A549 (cell line): ENCODE measurements around the gene PRDM15. TPM values are rescaled to one million over a fixed set of nuclear protein-coding genes. Genes with fewer than 3 reads are reported as not detected.

Experiments used
- ATAC-seq, 2 experiments: fragments of 200-7000 bp in 1 of 2; fragments of >200 bp in 1 of 2; cut with Nextera tagmentation in 1 of 2; cut with Tn5 transposase in 1 of 2; 3 replicates each; pipeline versions ENCODE4 v1.8.0 to v1.9.1; 2018 to 2020; ENCODE audit warnings: mild to moderate bottlenecking in 1 of 2, moderate library complexity in 1 of 2
- CTCF ChIA-PET: fragments of 300-600 bp; sonication (Branson Sonifier 250); formaldehyde crosslinking; extraction: SDS; loops from one replicate; lab custom pipeline; 2021; ENCODE audit warnings: antibody characterized with exemption, inconsistent platforms; lab: Yijun Ruan, JAX
- POLR2A ChIA-PET: fragments of 350-600 bp; formaldehyde crosslinking; extraction: SDS; loops from one replicate; lab custom pipeline; 2021; ENCODE audit warnings: antibody characterized with exemption, inconsistent platforms; lab: Yijun Ruan, JAX
- DNase-seq, 2 experiments: peaks; one replicate each; pipeline versions ENCODE4 v3.0.0 to v3.0.0-alpha.2; 2011 to 2016; ENCODE audit warnings: low read depth in 1 of 2, low spot score in 1 of 2
- FAIRE-seq: peaks from 2 replicates; lab custom pipeline; 2011; peaks lifted over from hg19 to GRCh38; lab: Jason Lieb, UNC
- H3K27ac ChIP-seq, 2 experiments: fragments of >200 bp; sonication (Bioruptor Twin); formaldehyde crosslinking; 3 replicates each; pipeline ENCODE4 v1.5.1; 2016 to 2017
- H3K4me1 ChIP-seq: fragments of >200 bp; sonication (Bioruptor Twin); formaldehyde crosslinking; 3 replicates; pipeline ENCODE4 v1.6.1; 2016
- H3K4me2 ChIP-seq: fragments of >200 bp; sonication (Bioruptor Twin); formaldehyde crosslinking; 3 replicates; pipeline ENCODE4 v1.6.1; 2016
- H3K4me3 ChIP-seq: fragments of >200 bp; sonication (Bioruptor Twin); formaldehyde crosslinking; 3 replicates; pipeline ENCODE4 v1.5.1; 2016
- H3K9me3 ChIP-seq: fragments of >200 bp; sonication (Bioruptor Twin); formaldehyde crosslinking; 3 replicates; pipeline ENCODE4 v1.6.1; 2016
- CEBPB ChIP-seq, 2 experiments: fragments of >200 bp in 1 of 2; sonication (Bioruptor Twin) in 1 of 2; formaldehyde crosslinking in 1 of 2; IDR thresholded peaks; 2 replicates each; pipeline ENCODE4 v1.6.1; 2012 to 2016
- CHD4 ChIP-seq: fragments of 200-600 bp; sonication (generic); IDR thresholded peaks from 2 replicates; pipeline ENCODE4 v1.6.1; 2016; ENCODE audit warnings: antibody characterized with exemption, mild to moderate bottlenecking, borderline replicate concordance
- EHF ChIP-seq: fragments of 250-450 bp; sonication (Bioruptor Pico); IDR thresholded peaks from 2 replicates; pipeline ENCODE4 v1.5.0; 2020; ENCODE audit warnings: mild to moderate bottlenecking
- EHMT2 ChIP-seq: fragments of 200-600 bp; sonication (generic); IDR thresholded peaks from 2 replicates; pipeline ENCODE4 v1.6.1; 2016; ENCODE audit warnings: antibody characterized with exemption, low read depth, mild to moderate bottlenecking, moderate library complexity
- FOSB ChIP-seq: fragments of 250-450 bp; sonication (Bioruptor Pico); IDR thresholded peaks from 2 replicates; pipeline ENCODE4 v1.5.0; 2020; ENCODE audit warnings: mild to moderate bottlenecking, moderate library complexity
- HDAC2 ChIP-seq: fragments of 200-600 bp; sonication (generic); IDR thresholded peaks from 2 replicates; pipeline ENCODE4 v1.6.1; 2016
- HES2 ChIP-seq: fragments of >200 bp; sonication (Bioruptor Twin); formaldehyde crosslinking; IDR thresholded peaks from 2 replicates; pipeline ENCODE4 v1.6.1; 2016
- HEYL ChIP-seq: fragments of 250-450 bp; sonication (Bioruptor Pico); IDR thresholded peaks from 2 replicates; pipeline ENCODE4 v1.8.0; 2021; ENCODE audit warnings: mild to moderate bottlenecking, moderate library complexity
- HOXB13 ChIP-seq: fragments of 250-450 bp; sonication (Bioruptor Pico); IDR thresholded peaks from 2 replicates; pipeline ENCODE4 v1.5.0; 2020; ENCODE audit warnings: low read depth, mild to moderate bottlenecking, moderate library complexity
- MYC ChIP-seq: IDR thresholded peaks from 2 replicates; pipeline ENCODE4 v1.6.1; 2012; ENCODE audit warnings: mild to moderate bottlenecking, inconsistent platforms, low read length, improper control_type of control experiment, borderline replicate concordance
- NFE2L2 ChIP-seq: fragments of 150-350 bp; conservative IDR thresholded peaks from 2 replicates; pipeline ENCODE4 v1.6.1; 2014; ENCODE audit warnings: low read length
- NR3C1 ChIP-seq: fragments of >200 bp; sonication (Bioruptor Twin); formaldehyde crosslinking; IDR thresholded peaks from 3 replicates; pipeline ENCODE4 v1.6.1; 2017
- PHF8 ChIP-seq: fragments of 200-600 bp; sonication (generic); IDR thresholded peaks from 2 replicates; pipeline ENCODE4 v1.6.1; 2016; ENCODE audit warnings: low read depth, mild to moderate bottlenecking, antibody characterized with exemption, moderate library complexity, borderline replicate concordance
- RAD21 ChIP-seq, 2 experiments: fragments of >200 bp in 1 of 2; sonication (Bioruptor Twin) in 1 of 2; formaldehyde crosslinking in 1 of 2; IDR thresholded peaks in 1 of 2; conservative IDR thresholded peaks in 1 of 2; 2 replicates in 1 of 2; 3 replicates in 1 of 2; pipeline ENCODE4 v1.6.1; 2012 to 2018; ENCODE audit warnings: inconsistent platforms in 1 of 2
- RARB ChIP-seq: fragments of 250-450 bp; sonication (Bioruptor Pico); IDR thresholded peaks from 2 replicates; pipeline ENCODE4 v1.8.0; 2021; ENCODE audit warnings: mild to moderate bottlenecking, moderate library complexity
- RCOR1 ChIP-seq: fragments of 150-350 bp; IDR thresholded peaks from 2 replicates; pipeline ENCODE4 v1.6.1; 2014; ENCODE audit warnings: antibody characterized with exemption, low read length, low read depth
- REST ChIP-seq: fragments of 200-600 bp; sonication (generic); IDR thresholded peaks from 2 replicates; pipeline ENCODE4 v1.6.1; 2016; ENCODE audit warnings: antibody characterized with exemption, mild to moderate bottlenecking, moderate library complexity
- TFCP2L1 ChIP-seq: fragments of 250-450 bp; sonication (Bioruptor Pico); IDR thresholded peaks from 2 replicates; pipeline ENCODE4 v1.5.0; 2021; ENCODE audit warnings: mild to moderate bottlenecking
- TP53 ChIP-seq: fragments of 250-450 bp; sonication (Bioruptor Pico); IDR thresholded peaks from 2 replicates; pipeline ENCODE4 v1.5.0; 2021; ENCODE audit warnings: mild to moderate bottlenecking, moderate library complexity
- ZC3H11A ChIP-seq: fragments of 450-650 bp; IDR thresholded peaks from 2 replicates; pipeline ENCODE4 v1.6.1; 2014; ENCODE audit warnings: antibody characterized with exemption, mild to moderate bottlenecking
- ZFP36 ChIP-seq: fragments of 450-650 bp; IDR thresholded peaks from 2 replicates; pipeline ENCODE4 v1.6.1; 2014; ENCODE audit warnings: borderline replicate concordance; ENCODE audit not compliant: partially characterized antibody
- WGBS: methylation state at CpG from one replicate; pipeline ENCODE4 v1.1.6; 2017; ENCODE audit errors: missing lambda C conversion rate; 5-methylcytosine and 5-hydroxymethylcytosine counted together
- polyA plus RNA-seq, 4 experiments: library from polyadenylated mRNA; depleted of rRNA in 3 of 4; stranded (reverse); fragments of >200 nt; fragmentation: RNase III in 1 of 4; extraction: RNeasy Plus Mini Kit Qiagen cat#74134 plus additional on column Dnase treatment in 1 of 4; gene quantifications; 2 replicates in 3 of 4; 3 replicates in 1 of 4; pipeline ENCODE4 v1.2.3, GENCODE V29; 2011 to 2017
- TF ChIP-seq, protein P1 (sequence below): fragments of >200 bp; sonication (Bioruptor Twin); formaldehyde crosslinking; IDR thresholded peaks from 3 replicates; pipeline ENCODE4 v1.5.1; 2016

PRDM15 gene
- polyA plus RNA-seq, 2 of the 4 experiments (the other 2 are of a cell fraction): 4.5 to 6.1 TPM

DNA sequence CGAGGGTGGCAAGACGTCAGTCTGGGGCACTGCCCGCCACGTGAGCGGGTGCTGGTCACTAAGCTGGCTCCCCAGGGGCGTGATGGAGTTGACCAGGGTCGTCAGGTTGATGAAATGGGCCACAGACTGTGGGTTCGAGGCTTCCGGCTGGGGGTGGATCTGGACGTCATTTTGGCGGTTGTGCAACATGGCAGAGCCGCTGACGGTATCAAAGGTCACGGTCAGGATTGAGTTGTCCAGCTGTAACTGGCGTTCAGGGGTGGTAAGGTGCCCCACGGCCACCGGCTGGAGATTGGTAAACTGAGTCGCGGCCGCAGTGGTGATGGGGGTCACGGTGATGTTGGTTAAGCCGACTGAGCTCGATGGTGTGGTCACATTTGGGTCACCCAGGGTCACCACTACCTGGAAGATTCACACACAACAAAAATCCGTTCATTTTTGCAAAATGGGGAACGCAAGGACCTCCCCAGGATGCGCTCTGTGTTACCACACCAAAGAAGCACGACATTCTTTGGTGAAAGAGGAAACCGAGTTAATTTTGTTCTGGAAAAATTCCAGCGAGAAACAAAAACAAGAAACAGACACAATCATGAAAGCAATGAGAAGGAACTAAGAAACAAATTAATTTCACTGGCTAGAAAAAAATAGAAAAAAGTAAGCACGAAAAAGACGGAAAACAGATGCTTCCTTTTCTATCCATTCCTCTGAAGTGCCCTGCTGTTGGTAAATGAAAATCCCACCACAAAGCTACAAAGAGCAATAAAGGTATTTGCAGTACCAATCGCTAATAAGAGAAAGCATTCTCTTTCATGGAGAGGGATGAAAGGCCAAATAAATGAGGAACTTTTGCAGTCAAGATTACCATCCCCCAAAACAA is 77.6 kb downstream of the PRDM15 start:
- no peak for FAIRE-seq
- ChIA-PET POLR2A (no interaction called here), CTCF (interaction anchor here (1.0 to 1.9 kb wide), 3 partner anchors 13 to 189 kb away, joined by 5 to 8 read pairs (median 6); no protein-coding TSS in a partner anchor)
- Histone ChIP-seq H3K27ac (no peak overlapping the region), H3K9me3 (no peaks in the 10 kb centered on the region), H3K4me1 (no peaks in the 10 kb centered on the region), H3K4me3 (no peak overlapping the region), H3K4me2 (no peak overlapping the region)
- ATAC-seq: no peak
- TF ChIP-seq MYC (no peak), TFCP2L1 (no peak), HDAC2 (no peak), HOXB13 (no peak), NR3C1 (no peak), EHF (no peak), RARB (no peak), REST (no peak), FOSB (no peak), CEBPB (IDR thresholded peaks at IDR 0.05) (no peak), PHF8 (no peak), ZFP36 (no peak), RCOR1 (no peak), CHD4 (no peak), NFE2L2 (no peak), EHMT2 (no peak)
- TF ChIP-seq, protein P1, sequence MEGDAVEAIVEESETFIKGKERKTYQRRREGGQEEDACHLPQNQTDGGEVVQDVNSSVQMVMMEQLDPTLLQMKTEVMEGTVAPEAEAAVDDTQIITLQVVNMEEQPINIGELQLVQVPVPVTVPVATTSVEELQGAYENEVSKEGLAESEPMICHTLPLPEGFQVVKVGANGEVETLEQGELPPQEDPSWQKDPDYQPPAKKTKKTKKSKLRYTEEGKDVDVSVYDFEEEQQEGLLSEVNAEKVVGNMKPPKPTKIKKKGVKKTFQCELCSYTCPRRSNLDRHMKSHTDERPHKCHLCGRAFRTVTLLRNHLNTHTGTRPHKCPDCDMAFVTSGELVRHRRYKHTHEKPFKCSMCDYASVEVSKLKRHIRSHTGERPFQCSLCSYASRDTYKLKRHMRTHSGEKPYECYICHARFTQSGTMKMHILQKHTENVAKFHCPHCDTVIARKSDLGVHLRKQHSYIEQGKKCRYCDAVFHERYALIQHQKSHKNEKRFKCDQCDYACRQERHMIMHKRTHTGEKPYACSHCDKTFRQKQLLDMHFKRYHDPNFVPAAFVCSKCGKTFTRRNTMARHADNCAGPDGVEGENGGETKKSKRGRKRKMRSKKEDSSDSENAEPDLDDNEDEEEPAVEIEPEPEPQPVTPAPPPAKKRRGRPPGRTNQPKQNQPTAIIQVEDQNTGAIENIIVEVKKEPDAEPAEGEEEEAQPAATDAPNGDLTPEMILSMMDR: no peak
- DNase-seq: no peak
- WGBS: 95% methylated on average over 23 of the region's 32 CpGs

GRCh38 chr21:41800425-41801320 is 78.5 kb downstream of the PRDM15 start:
- Histone ChIP-seq H3K9me3 (no peaks in the 10 kb centered on the region), H3K4me3 (no peak overlapping the region), H3K4me2 (no peak overlapping the region), H3K27ac (no peak overlapping the region), H3K4me1 (no peaks in the 10 kb centered on the region)
- ATAC-seq: no peak
- DNase-seq: no peak
- TF ChIP-seq RAD21 (conservative IDR thresholded peaks at IDR 0.05 in 1 of 2, IDR thresholded peaks at IDR 0.05 in 1 of 2) (no peak), TP53 (CRISPR knock-in tag) (no peak), ZFP36 (no peak), HEYL (CRISPR knock-in tag) (no peak), ZC3H11A (no peak), EHF (no peak), HES2 (no peak)
- ChIA-PET CTCF (interaction anchor here (1.0 to 1.9 kb wide), 3 partner anchors 12 to 188 kb away, joined by 5 to 8 read pairs (median 6); no protein-coding TSS in a partner anchor), POLR2A (interaction anchor here (0.6 kb wide), 1 partner anchor 15 kb away, joined by 3 read pairs; no protein-coding TSS in a partner anchor)
- no peak for FAIRE-seq
- 83% methylated on average over 21 of the region's 24 CpGs for WGBS
